Jurkat, Clone E6-1 (cell line): ENCODE results near the gene PLA2G4E.

Experiments used
- DNase-seq: peaks from one replicate; pipeline ENCODE4 v3.0.0-alpha.2; 2011; ENCODE audit warnings: low read depth, low spot score
- H3K4me3 ChIP-seq: 2 replicates; pipeline ENCODE4 v1.5.1; 2011; ENCODE audit warnings: mild to moderate bottlenecking, low read length, control low read depth, moderate library complexity

PLA2G4E gene

GRCh38 chr15:42056934-42057798, 36.3 kb upstream of the PLA2G4E start:
- peak overlapping the region; percentile 23 for H3K4me3 ChIP-seq
- DNase-seq, result no peak

DNA sequence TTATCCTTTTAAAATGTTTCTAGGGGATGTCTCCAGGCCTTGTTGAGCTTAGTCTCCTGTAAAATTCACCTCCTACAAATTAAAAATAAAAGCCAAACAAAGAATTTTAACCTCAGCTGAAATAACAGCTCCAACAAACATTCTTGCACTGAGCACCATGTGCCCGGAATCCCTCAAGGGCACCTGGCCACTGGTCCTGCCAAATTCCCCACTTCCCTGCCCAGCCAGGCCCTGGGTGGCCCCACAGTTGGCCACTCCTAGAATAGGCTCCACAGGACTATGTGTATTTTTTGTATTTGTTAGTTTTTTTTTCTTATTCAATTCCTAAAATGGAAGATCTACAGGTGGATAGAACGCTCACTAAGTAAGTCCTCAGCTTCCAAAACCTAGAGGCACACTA, 33.1 kb upstream of the PLA2G4E start:
- no peak for DNase-seq
- no peak overlapping the region for H3K4me3 ChIP-seq

- DNase-seq, result no peak
- H3K4me3 ChIP-seq, result no peak overlapping the region
These were observed 32.2 kb upstream of the PLA2G4E start for GRCh38 chr15:42053010-42053409.

DNA sequence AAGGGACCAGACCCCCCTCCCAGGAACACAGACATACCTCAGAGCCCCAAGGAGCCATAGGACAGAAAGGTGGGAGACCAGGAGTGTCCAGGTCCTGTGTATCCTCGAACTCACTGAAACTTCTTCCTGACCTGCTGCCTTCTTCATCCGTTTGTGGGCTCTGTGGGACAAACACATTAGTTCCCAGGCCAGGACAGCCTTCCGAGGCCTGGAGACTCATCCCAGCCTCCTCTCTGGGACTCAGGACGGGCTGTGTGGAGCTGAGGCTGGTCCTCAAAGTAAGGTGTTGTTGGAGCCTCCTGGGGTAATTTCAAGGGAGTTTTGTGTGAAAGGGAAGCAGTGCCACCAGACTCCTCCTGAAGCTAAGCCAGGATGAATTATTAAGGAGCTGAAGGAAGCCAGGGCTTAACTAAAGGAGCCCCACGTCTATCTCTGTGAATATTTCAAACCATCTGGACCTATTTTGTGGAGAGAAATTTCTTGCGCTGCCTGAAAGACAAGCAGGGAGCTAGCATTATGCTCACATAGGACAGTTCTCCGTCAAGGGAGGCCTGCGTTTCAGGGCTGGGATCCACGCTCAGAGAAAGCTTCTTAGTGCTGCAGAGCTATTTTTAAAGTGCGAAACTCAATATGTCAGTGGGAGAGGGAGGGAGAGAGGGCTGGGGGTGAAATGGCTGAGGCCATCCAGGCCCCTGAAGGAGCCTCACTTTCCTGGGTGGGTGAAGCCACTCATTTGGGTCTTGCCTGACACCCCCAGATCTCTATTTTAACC, 29.8 kb upstream of the PLA2G4E start:
- H3K4me3 ChIP-seq, result no peak overlapping the region
- no peak for DNase-seq

- H3K4me3 ChIP-seq, result no peak overlapping the region
- no peak for DNase-seq
These were observed 28.0 kb upstream of the PLA2G4E start for GRCh38 chr15:42048821-42049200.

DNA sequence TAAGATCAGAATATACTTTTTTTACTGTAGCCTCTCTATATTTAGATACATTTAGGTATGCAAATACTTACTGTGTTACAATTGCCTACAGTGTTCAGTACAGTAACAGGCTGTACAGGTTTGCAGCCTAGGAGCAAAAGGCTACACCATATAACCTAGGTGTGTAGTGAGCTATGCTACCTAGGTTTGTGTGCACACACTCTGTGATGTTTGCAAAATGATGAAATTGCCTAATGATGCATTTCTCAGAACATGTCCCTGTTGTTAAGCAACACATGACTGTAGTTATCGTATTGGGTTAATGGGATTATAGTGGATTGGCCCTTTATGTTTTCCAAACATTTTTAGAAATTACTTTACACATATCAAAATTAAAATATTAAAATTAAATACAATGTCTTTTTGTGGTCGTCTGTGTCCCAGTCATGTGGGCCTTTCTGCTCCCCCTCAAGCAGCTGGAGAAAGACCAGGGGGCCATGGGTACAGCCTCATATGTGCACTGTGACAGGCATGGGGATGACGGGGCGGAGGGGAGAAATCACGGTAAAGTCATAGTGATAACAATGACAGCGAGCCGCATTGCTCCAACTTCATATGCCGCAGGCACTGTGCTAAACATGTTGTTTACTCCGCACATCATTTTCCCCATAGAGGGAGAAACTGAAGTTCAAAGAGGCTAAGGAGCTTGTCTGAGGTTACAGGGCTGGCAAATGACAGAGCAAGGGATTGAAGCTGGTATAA, 27.4 kb upstream of the PLA2G4E start:
- DNase-seq, result no peak
- no peak overlapping the region for H3K4me3 ChIP-seq

GRCh38 chr15:42046597-42046996, 25.8 kb upstream of the PLA2G4E start:
- no peak overlapping the region for H3K4me3 ChIP-seq
- no peak for DNase-seq

DNA sequence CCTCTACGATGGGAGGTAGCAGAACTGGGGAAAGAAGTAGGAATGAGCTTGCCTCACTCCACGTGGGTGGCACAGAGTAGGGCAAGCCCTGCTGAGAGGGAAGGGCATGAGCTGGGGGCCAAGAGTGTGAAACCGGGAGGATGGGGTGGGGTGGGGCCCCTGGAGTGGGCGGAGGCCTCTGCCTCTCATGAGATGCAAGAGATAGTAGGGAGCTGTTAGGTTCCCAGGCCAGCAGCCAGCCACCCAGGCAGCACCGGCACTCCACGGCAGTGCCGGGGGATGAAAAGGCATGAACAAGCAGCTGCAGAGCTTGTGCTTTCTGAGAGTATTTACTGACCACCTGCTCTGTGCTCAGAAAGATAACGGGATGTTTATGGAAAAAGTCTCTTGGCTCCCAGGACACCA, 24.4 kb upstream of the PLA2G4E start:
- no peak for DNase-seq
- no peak overlapping the region for H3K4me3 ChIP-seq

DNA sequence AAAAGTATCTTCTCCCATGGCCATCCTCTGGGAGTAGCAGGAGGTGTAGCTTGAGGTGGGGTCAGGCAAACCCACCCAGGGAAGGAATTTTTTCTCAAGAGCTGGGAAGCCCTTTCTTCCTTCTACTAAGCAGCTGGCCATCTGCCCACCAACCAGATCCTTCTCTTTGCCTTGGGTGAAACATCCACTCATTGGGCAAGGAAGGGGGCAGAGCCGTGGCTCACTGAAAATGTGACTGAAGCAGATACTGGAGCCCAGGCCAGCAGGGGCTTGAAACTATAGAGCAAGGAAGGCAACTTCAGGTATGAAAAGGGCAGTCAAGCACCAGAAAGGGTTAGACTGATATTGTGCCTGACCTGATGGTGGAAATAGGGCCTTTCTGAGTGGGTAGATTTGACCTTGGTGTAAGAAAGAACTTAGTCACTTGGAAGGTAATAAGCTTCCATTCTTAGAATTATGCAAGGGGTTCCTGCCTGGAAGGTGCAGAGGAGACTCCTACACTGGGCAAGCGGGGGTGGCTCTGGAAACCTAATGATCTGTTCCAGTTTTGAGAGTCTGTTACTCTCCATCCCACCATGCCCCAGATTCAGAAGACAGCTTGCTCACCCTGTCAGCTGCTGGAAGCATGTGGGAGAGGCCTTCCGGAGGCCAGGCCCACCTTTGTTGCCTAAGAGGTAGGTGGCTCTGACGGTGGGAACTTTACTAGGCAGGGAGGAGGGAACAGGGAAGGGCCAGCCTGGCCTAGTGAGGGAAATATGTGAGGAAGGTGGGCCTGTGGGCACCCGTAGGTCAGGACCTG, 22.0 kb upstream of the PLA2G4E start:
- H3K4me3 ChIP-seq, result no peak overlapping the region
- DNase-seq, result no peak

DNA sequence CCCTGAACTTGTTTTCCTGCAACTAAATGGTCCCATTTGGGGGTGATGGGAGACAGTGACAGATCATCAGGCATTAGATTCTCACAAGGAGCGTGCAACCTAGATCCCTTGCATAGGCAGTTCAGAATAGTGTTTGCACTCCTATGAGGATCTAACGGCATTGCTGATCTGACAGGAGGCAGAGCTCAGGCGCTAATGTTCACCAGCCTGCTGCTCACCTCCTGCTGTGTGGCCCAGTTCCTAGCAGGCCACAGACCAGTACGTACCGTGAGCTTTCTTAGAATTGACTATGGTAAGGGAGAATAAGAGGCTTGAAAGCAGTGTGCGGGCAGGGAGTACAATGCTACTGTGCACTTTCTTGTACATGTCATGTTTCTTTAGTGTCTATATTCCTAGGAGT, 17.6 kb upstream of the PLA2G4E start:
- H3K4me3 ChIP-seq, result no peak overlapping the region
- DNase-seq, result no peak

DNA sequence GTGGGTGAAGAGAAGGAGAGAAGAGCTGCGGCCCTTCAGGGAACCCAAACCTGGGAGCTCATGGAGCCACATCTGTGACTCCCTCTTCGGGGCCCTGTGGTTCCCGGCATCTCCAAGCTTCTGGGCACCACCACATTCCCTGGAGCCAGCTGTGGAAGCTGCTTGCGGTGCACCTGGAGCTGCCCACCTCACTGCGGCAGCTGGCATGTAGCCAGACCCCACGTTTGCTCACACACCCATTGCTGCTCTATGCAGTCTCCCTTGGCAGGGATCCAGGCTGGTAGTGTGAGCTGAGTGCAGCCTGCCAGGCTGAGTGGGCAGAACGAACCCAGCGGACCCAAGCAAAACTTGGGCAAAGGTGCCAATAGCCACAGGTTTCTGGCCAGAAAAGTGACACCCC, 16.8 kb upstream of the PLA2G4E start:
- peak; percentile 28 for DNase-seq
- no peak overlapping the region for H3K4me3 ChIP-seq

DNA sequence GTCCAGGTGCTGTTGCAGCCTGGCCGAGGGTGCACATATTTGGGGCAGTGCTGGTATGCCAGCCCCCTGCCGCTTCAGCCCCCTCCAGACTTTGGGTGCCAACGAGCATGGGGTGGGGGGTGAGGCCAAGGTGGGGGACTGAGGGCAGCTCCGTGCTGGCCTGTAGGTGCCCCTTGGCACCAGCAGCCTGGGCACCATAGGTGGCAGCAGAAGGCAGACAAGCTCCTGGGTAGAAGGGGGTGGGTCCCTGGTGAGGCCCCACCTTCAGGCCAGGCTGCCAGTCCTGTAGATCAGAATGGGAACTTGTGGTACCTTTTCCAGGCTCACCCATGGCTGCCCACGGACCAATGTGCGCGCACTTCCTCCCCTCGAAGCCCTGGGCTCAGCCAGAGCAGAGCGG, 16.1 kb upstream of the PLA2G4E start:
- H3K4me3 ChIP-seq, result no peak overlapping the region
- no peak for DNase-seq

DNA sequence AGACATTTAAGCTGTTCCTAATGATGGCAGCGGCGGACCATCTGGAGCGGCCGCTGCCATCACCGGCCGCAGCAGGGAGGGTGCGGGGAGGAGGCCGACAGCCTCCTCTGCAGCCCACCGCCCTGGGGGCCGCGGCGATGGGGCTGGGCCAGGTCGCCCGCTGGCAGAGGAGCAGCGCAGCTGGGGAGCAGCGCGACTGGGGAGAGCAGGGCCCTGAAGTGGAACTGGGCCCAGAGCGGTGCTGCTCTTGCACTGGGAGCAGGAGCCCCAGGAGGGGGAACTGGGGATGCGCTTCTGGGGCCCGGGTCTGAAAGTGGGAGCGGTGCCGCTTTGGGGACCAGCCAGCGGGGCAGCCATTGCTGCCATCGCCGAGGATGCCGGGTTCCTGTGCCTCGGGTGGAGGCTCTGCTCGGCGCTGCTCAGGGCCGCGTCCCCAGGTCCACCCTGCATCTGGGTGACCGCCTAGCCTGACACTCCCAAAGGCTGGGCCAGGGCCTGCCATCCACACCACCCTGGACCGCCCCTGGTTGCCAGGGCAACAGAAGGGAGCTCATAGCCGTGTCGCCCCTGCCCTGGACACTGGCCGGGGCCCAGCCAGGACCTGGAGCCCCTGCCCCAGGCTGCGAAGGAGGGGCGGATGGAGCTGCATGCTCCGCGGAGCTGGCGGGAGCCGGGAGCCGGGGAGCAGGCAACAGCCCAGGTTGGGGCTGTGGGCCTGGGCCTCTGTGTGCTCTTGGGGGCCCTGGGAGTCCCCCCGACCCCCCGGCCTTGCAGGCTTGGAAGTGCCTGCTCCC, 15.5 kb upstream of the PLA2G4E start:
- H3K4me3 ChIP-seq, result no peak overlapping the region
- DNase-seq, result no peak

DNA sequence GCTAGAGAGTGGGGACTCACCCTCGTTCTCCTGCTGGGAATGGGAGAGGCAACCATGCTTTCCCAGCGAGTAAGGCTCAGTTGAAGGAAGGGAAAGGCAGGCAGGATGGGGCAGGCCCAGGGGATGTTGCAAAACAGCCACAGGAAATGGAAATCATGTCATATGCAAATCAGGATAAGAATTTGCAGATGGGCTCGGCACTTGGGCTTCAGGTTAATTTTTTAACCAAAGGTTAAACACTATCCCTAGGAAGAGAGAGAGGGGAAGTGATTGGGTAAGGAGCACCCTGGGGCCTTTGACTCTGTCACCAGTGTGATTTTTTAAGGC, 14.6 kb upstream of the PLA2G4E start:
- DNase-seq, result no peak

GRCh38 chr15:42034628-42035434, 14.0 kb upstream of the PLA2G4E start:
- DNase-seq, result no peak
- no peak overlapping the region for H3K4me3 ChIP-seq

More for the DNA sequence above, 14.6 kb upstream of the PLA2G4E start:
- H3K4me3 ChIP-seq, result no peak overlapping the region

GRCh38 chr15:42033214-42033873, 12.5 kb upstream of the PLA2G4E start:
- no peak for DNase-seq
- no peak overlapping the region for H3K4me3 ChIP-seq
